C1 segment of cervical spinal cord (tissue), 14 donors: ENCODE measurements around the gene COPB2.

Experiments used
- DNase-seq, 14 donors: peaks; one replicate each; lab custom pipeline; 2025; lab: John Stamatoyannopoulos, UW

COPB2 gene

GRCh38 chr3:139327861-139328260, 61.6 kb downstream of the COPB2 start:
- no peak for DNase-seq

GRCh38 chr3:139327231-139327630, 62.2 kb downstream of the COPB2 start:
- no peak for DNase-seq

GRCh38 chr3:139326707-139327106, 62.7 kb downstream of the COPB2 start:
- no peak for DNase-seq

GRCh38 chr3:139326131-139326530, 63.3 kb downstream of the COPB2 start:
- DNase-seq: no peak

GRCh38 chr3:139325551-139325950, 63.9 kb downstream of the COPB2 start:
- DNase-seq: no peak

- no peak for DNase-seq
Measured at GRCh38 chr3:139324456-139324855, 65.0 kb downstream of the COPB2 start.

GRCh38 chr3:139323146-139323545, 66.3 kb downstream of the COPB2 start:
- DNase-seq: no peak

GRCh38 chr3:139322346-139322745, 67.1 kb downstream of the COPB2 start:
- DNase-seq: no peak

- DNase-seq: no peak
Measured at GRCh38 chr3:139320551-139321309, 68.7 kb downstream of the COPB2 start.

- no peak for DNase-seq
Measured at GRCh38 chr3:139319428-139320402, 69.7 kb downstream of the COPB2 start.

- no peak for DNase-seq
Measured at GRCh38 chr3:139318826-139319225, 70.6 kb downstream of the COPB2 start.

- DNase-seq: no peak
Measured at GRCh38 chr3:139318431-139318816, 71.0 kb downstream of the COPB2 start.

GRCh38 chr3:139317660-139318430, 71.6 kb downstream of the COPB2 start:
- DNase-seq: no peak

- DNase-seq: no peak
Measured at GRCh38 chr3:139317215-139317614, 72.2 kb downstream of the COPB2 start.

- DNase-seq: no peak
Measured at GRCh38 chr3:139313921-139314320, 75.5 kb downstream of the COPB2 start.

- no peak for DNase-seq
Measured at GRCh38 chr3:139312959-139313358, 76.5 kb downstream of the COPB2 start.

- DNase-seq: no peak
Measured at GRCh38 chr3:139312416-139312815, 77.0 kb downstream of the COPB2 start.

GRCh38 chr3:139311557-139311956, 77.9 kb downstream of the COPB2 start:
- no peak for DNase-seq

- DNase-seq: no peak
Measured at GRCh38 chr3:139310474-139310933, 78.9 kb downstream of the COPB2 start.

GRCh38 chr3:139309880-139310279, 79.6 kb downstream of the COPB2 start:
- DNase-seq: no peak

- DNase-seq: no peak
Measured at GRCh38 chr3:139309061-139309591, 80.3 kb downstream of the COPB2 start.

- DNase-seq: no peak
Measured at GRCh38 chr3:139308560-139308959, 80.9 kb downstream of the COPB2 start.
